MM.1S (cell line): Measurements from ENCODE around the gene GDPD3.

Source experiments
- DNase-seq: peaks from one replicate; pipeline ENCODE4 v3.0.0-alpha.2; 2015
- H2AFZ ChIP-seq: fragments of 300-600 bp; sonication (generic); 2 replicates; pipeline ENCODE4 v1.6.0; 2016; ENCODE audit warnings: antibody characterized with exemption, low read length
- H3F3A ChIP-seq: fragments of 300-600 bp; sonication (generic); 2 replicates; pipeline ENCODE4 v1.6.1; 2016; ENCODE audit warnings: mild to moderate bottlenecking, antibody characterized with exemption, low read length, moderate library complexity, mixed read lengths; ENCODE audit not compliant: insufficient read depth
- H3K27ac ChIP-seq: fragments of 300-600 bp; sonication (generic); 2 replicates; pipeline ENCODE4 v1.5.1; 2016; ENCODE audit warnings: mild to moderate bottlenecking, low read length
- H3K27me3 ChIP-seq: fragments of 300-600 bp; sonication (generic); replicated peaks from 2 replicates; pipeline ENCODE4 v1.6.0; 2016; ENCODE audit warnings: low read length; ENCODE audit not compliant: insufficient read depth
- H3K36me3 ChIP-seq: fragments of 300-600 bp; sonication (generic); replicated peaks from 2 replicates; pipeline ENCODE4 v1.6.1; 2016; ENCODE audit warnings: mild to moderate bottlenecking, low read length, mixed read lengths; ENCODE audit not compliant: insufficient read depth
- H3K4me1 ChIP-seq: fragments of 300-600 bp; sonication (generic); 2 replicates; pipeline ENCODE4 v1.6.1; 2016; ENCODE audit warnings: low read length, mixed read lengths
- H3K4me2 ChIP-seq: fragments of 300-600 bp; sonication (generic); 2 replicates; pipeline ENCODE4 v1.6.0; 2016; ENCODE audit warnings: low read depth, low read length
- H3K4me3 ChIP-seq: fragments of 300-600 bp; sonication (generic); 2 replicates; pipeline ENCODE4 v1.5.1; 2016; ENCODE audit warnings: low read length, mixed read lengths
- H3K79me2 ChIP-seq: fragments of 300-600 bp; sonication (generic); 2 replicates; pipeline ENCODE4 v1.6.1; 2016; ENCODE audit warnings: mixed run types, low read length, mixed read lengths
- H3K9ac ChIP-seq: fragments of 300-600 bp; sonication (generic); 2 replicates; pipeline ENCODE4 v1.6.1; 2016; ENCODE audit warnings: low read length, mixed read lengths
- H3K9me2 ChIP-seq: fragments of 300-600 bp; sonication (generic); replicated peaks from 2 replicates; pipeline ENCODE4 v1.6.1; 2016; ENCODE audit warnings: mild to moderate bottlenecking, low read length, mixed read lengths; ENCODE audit not compliant: insufficient read depth
- H3K9me3 ChIP-seq: fragments of 300-600 bp; sonication (generic); replicated peaks from 2 replicates; pipeline ENCODE4 v1.6.1; 2016; ENCODE audit warnings: mild to moderate bottlenecking, low read length, mixed read lengths; ENCODE audit not compliant: insufficient read depth
- H4K20me1 ChIP-seq: fragments of 300-600 bp; sonication (generic); 2 replicates; pipeline ENCODE4 v1.6.1; 2016; ENCODE audit warnings: mild to moderate bottlenecking, low read length, moderate library complexity, mixed read lengths; ENCODE audit not compliant: insufficient read depth
- CTCF ChIP-seq: fragments of 300-600 bp; sonication (generic); IDR thresholded peaks from 2 replicates; pipeline ENCODE4 v1.5.1; 2016; ENCODE audit warnings: antibody characterized with exemption, low read length, mixed read lengths
- EZH2 ChIP-seq: fragments of 300-600 bp; sonication (generic); optimal IDR thresholded peaks from 2 replicates; pipeline ENCODE3; 2017; ENCODE audit warnings: low read depth, mild to moderate bottlenecking, antibody characterized with exemption, low read length, mixed read lengths
- EZH2phosphoT487 ChIP-seq: fragments of 300-600 bp; sonication (generic); IDR thresholded peaks from 2 replicates; pipeline ENCODE4 v1.6.1; 2018; ENCODE audit warnings: antibody characterized with exemption, low read length

Gene GDPD3

GRCh38 chr16:30110661-30111060 lies 2.7 kb downstream of the GDPD3 start:
- Histone ChIP-seq H3K4me2 (no peak overlapping the region), H4K20me1 (no peaks in the 10 kb centered on the region), H3F3A (peaks cover 13% of the 10 kb centered on the region), H3K4me3 (no peak overlapping the region), H3K79me2 (no peaks in the 10 kb centered on the region), H3K9ac (no peak overlapping the region), H3K27me3 (no peaks in the 10 kb centered on the region), H3K9me3 (no peaks in the 10 kb centered on the region), H3K27ac (no peak overlapping the region), H2AFZ (no peak overlapping the region), H3K9me2 (no peaks in the 10 kb centered on the region), H3K4me1 (peaks cover 16% of the 10 kb centered on the region), H3K36me3 (no peaks in the 10 kb centered on the region)
- DNase-seq, result no peak
- TF ChIP-seq EZH2phosphoT487 (no peak), CTCF (no peak), EZH2 (no peak)

- Histone ChIP-seq H3K79me2 (no peaks in the 10 kb centered on the region), H3K4me3 (no peak overlapping the region), H3K27ac (no peak overlapping the region), H3K9ac (no peak overlapping the region), H2AFZ (no peak overlapping the region), H3K27me3 (no peaks in the 10 kb centered on the region), H3K36me3 (no peaks in the 10 kb centered on the region), H4K20me1 (no peaks in the 10 kb centered on the region), H3K4me2 (no peak overlapping the region), H3F3A (0 out of 2 replicates have a peak, but pooled peaks cover 2% of the 10 kb centered on the region), H3K4me1 (0 out of 2 replicates have a peak, but pooled peaks cover 3% of the 10 kb centered on the region), H3K9me3 (no peaks in the 10 kb centered on the region), H3K9me2 (no peaks in the 10 kb centered on the region)
- no peak for DNase-seq
- no peak for TF ChIP-seq CTCF
Measured at GRCh38 chr16:30108059-30108850, 5.1 kb downstream of the GDPD3 start.

- no peak overlapping the region for H2AFZ ChIP-seq
- TF ChIP-seq EZH2 (no peak), EZH2phosphoT487 (no peak), CTCF (no peak)
- no peaks in the 10 kb centered on the region for H4K20me1 ChIP-seq
- no peak overlapping the region for H3K4me3 ChIP-seq
- H3K4me2 ChIP-seq, result no peak overlapping the region
- no peaks in the 10 kb centered on the region for H3K36me3 ChIP-seq
- H3K9me2 ChIP-seq, result no peaks in the 10 kb centered on the region
- H3K9ac ChIP-seq, result no peak overlapping the region
- no peaks in the 10 kb centered on the region for H3K9me3 ChIP-seq
- H3K27me3 ChIP-seq, result no peaks in the 10 kb centered on the region
- DNase-seq, result no peak
- H3K27ac ChIP-seq, result no peak overlapping the region
- no peaks in the 10 kb centered on the region for H3K79me2 ChIP-seq
- no peaks in the 10 kb centered on the region for H3F3A ChIP-seq
- H3K4me1 ChIP-seq, result no peaks in the 10 kb centered on the region
Measured at GRCh38 chr16:30104492-30104891, 8.8 kb downstream of the GDPD3 start.
